GM13977 (cell line): ENCODE results near the gene ELOVL5.

Experiments
- DNase-seq: peaks from one replicate; pipeline ENCODE4 v3.0.0; 2012; ENCODE audit warnings: low spot score
- CTCF ChIP-seq: IDR thresholded peaks from 2 replicates; pipeline ENCODE4 v1.5.1; 2012; ENCODE audit warnings: mild to moderate bottlenecking, control low read depth; ENCODE audit not compliant: insufficient read depth; ENCODE audit errors: extremely low read depth, missing control alignments
- in situ Hi-C: fragments of 300-500 bp; cut with MboI; formaldehyde crosslinking; loops from one replicate; pipeline ENCODE4 v1.12.0; 2022; ENCODE audit warnings: low sequenced_read_pairs, low pct_unique_long_range_greater_than_20kb, mixed read lengths, inconsistent platforms; ENCODE audit not compliant: unreplicated experiment

ELOVL5 gene

GRCh38 chr6:53258076-53258773 is 90.5 kb downstream of the ELOVL5 start:
- in situ Hi-C loops = no loop called here
- DNase-seq = no peak
- no peak for TF ChIP-seq CTCF

DNA sequence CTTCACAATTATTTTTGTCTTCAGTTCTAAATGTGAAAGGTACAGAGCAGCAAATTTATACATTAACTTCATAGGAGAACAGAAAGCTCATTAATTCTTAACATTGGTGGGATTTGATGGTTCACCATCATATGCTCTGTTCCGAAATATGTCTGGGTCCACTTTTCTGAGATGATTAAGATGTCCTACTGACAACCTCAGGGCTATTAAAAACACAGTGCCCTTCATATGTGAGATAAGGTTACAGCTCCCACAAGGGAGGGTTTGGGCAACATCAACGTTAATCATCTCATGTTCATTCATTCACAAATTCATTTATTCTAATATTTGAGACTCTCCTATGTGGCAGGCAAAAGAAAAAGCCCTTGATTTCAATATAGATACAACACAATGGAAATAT is 91.2 kb downstream of the ELOVL5 start:
- no peak for DNase-seq
- in situ Hi-C loops = no loop called here
- TF ChIP-seq CTCF = no peak

- in situ Hi-C loops = no loop called here
- DNase-seq = no peak
- TF ChIP-seq CTCF = no peak
Measured at GRCh38 chr6:53257001-53257400, 91.7 kb downstream of the ELOVL5 start.

DNA sequence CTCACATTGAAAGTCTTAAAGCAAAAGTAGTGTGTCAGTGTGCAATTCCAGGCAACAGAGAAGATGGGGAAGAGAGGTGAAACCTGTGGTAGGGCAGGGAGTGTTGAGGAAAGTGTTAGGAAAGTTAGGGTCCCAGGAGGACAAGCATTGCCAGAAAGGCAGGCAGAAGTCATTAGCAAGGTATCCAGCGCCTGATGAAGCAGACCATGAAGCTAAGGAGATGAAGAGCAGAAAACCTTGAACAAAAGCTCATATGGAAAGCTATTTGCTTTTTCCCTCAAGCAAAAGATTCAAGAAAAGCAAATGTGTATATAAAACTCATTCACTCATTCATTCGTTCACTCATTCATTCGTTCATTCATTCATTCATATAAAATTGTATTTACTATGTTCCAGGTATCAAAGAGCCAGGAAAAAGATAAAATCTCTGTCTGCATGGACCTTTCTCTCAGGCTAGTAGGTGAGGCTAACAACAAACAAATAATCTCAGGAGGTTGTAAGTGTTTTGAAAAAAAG is 96.5 kb downstream of the ELOVL5 start:
- in situ Hi-C loops = no loop called here
- DNase-seq = no peak
- no peak for TF ChIP-seq CTCF

GRCh38 chr6:53251033-53251672 is 97.6 kb downstream of the ELOVL5 start:
- TF ChIP-seq CTCF = no peak
- in situ Hi-C loops = no loop called here
- DNase-seq = no peak

GRCh38 chr6:53250176-53251032 is 98.3 kb downstream of the ELOVL5 start:
- in situ Hi-C loops = no loop called here
- DNase-seq = no peak
- TF ChIP-seq CTCF = no peak
